Smooth muscle cell (in vitro differentiated cells): Measurements from ENCODE around the gene SYNJ2BP. TPM values are rescaled to one million over a fixed set of nuclear protein-coding genes. Genes with fewer than 3 reads are reported as not detected.
A peak's percentile ranks its signal among the peaks of the same experiment; 100 is the strongest.

Experiments used
- DNase-seq: peaks from one replicate; lab custom pipeline; 2025; ENCODE audit not compliant: unreplicated experiment; lab: John Stamatoyannopoulos, UW
- H2AFZ ChIP-seq: fragments of 200-600 bp; sonication (generic); 2 replicates; pipeline ENCODE4 v1.6.0; 2016; ENCODE audit warnings: antibody characterized with exemption, low read depth, mild to moderate bottlenecking
- H3F3A ChIP-seq: fragments of 200-600 bp; sonication (generic); 2 replicates; pipeline ENCODE4 v1.6.0; 2017; ENCODE audit warnings: antibody characterized with exemption, low read depth
- H3K27ac ChIP-seq: fragments of 200-600 bp; sonication (generic); 2 replicates; pipeline ENCODE4 v1.5.1; 2016; ENCODE audit warnings: low read depth, mild to moderate bottlenecking
- H3K27me3 ChIP-seq: fragments of 200-600 bp; sonication (generic); 2 replicates; pipeline ENCODE4 v1.6.1; 2016; ENCODE audit warnings: low read depth, mild to moderate bottlenecking
- H3K36me3 ChIP-seq: fragments of 200-600 bp; sonication (generic); 2 replicates; pipeline ENCODE4 v1.5.1; 2016; ENCODE audit warnings: low read depth
- H3K4me1 ChIP-seq: fragments of 200-600 bp; sonication (generic); 2 replicates; pipeline ENCODE4 v1.5.1; 2016; ENCODE audit warnings: low read depth
- H3K4me2 ChIP-seq: fragments of 200-600 bp; sonication (generic); 2 replicates; pipeline ENCODE4 v1.6.0; 2016; ENCODE audit warnings: mild to moderate bottlenecking
- H3K4me3 ChIP-seq: fragments of 200-600 bp; sonication (generic); 2 replicates; pipeline ENCODE4 v1.5.1; 2016; ENCODE audit warnings: mild to moderate bottlenecking
- H3K79me2 ChIP-seq: fragments of 200-600 bp; sonication (generic); 2 replicates; pipeline ENCODE4 v1.6.0; 2016; ENCODE audit warnings: low read depth, mild to moderate bottlenecking
- H3K9ac ChIP-seq: fragments of 200-600 bp; sonication (generic); 2 replicates; pipeline ENCODE4 v1.6.0; 2016; ENCODE audit warnings: low read depth
- H3K9me3 ChIP-seq: fragments of 200-600 bp; sonication (generic); replicated peaks from 2 replicates; pipeline ENCODE4 v1.5.1; 2016; ENCODE audit warnings: low read depth
- H4K20me1 ChIP-seq: fragments of 200-600 bp; sonication (generic); 2 replicates; pipeline ENCODE4 v1.6.0; 2016; ENCODE audit warnings: low read depth
- CTCF ChIP-seq: fragments of 200-600 bp; sonication (generic); IDR thresholded peaks from 2 replicates; pipeline ENCODE4 v1.5.1; 2017; ENCODE audit warnings: borderline replicate concordance, mild to moderate bottlenecking, antibody characterized with exemption; ENCODE audit not compliant: insufficient read depth, poor library complexity, severe bottlenecking
- WGBS: methylation state at CpG from one replicate; pipeline ENCODE4 v1.1.7; 2016; ENCODE audit warnings: low lambda C conversion rate; 5-methylcytosine and 5-hydroxymethylcytosine counted together
- polyA plus RNA-seq: library from polyadenylated mRNA; unstranded; fragments of >200 nt; fragmentation: Nextera tagmentation; extraction: Ambion mirVana; gene quantifications from 2 replicates; pipeline ENCODE4 v1.2.1, GENCODE V29; 2016
- total RNA-seq: library from RNA; depleted of rRNA; stranded (reverse); fragments of >200 nt; gene quantifications from 2 replicates; pipeline ENCODE4 v1.2.3, GENCODE V29; 2014

Gene SYNJ2BP
- total RNA-seq, result 14.8 and 18.0 TPM in 2 replicates
- 18.8 and 22.6 TPM in 2 replicates for polyA plus RNA-seq

- H3K36me3 ChIP-seq, result no peaks in the 10 kb centered on the region
These were observed at the start of gene SYNJ2BP for GRCh38 chr14:70416725-70417349. SYNJ2BP (minus strand) TSS chr14:70417090; CDS start chr14:70416963, 127 bp downstream.

GRCh38 chr14:70454731-70455130 lies 37.8 kb upstream of the SYNJ2BP start:
- Histone ChIP-seq H3K4me3 (no peak overlapping the region), H3K27ac (no peak overlapping the region)

More at GRCh38 chr14:70416725-70417349, at the start of gene SYNJ2BP:
- Histone ChIP-seq H3K4me1 (peaks cover 6% of the 10 kb centered on the region), H3K27ac (peak within 1 kb of the TSS; percentile 30), H3K79me2 (peaks cover 24% of the 10 kb centered on the region), H2AFZ (peak within 1 kb of the TSS; percentile 100), H3K27me3 (no peaks in the 10 kb centered on the region), H3K4me2 (peak within 1 kb of the TSS; percentile 96), H3K9me3 (no peaks in the 10 kb centered on the region), H3F3A (no peaks in the 10 kb centered on the region), H3K4me3 (peak within 1 kb of the TSS; percentile 92), H4K20me1 (peaks cover 4% of the 10 kb centered on the region), H3K9ac (peak within 1 kb of the TSS; percentile 78)
- WGBS, result 1% methylated on average over 22 of the region's 22 CpGs
- DNase-seq, result no peak
- no peak for TF ChIP-seq CTCF

GRCh38 chr14:70451874-70452273 lies 35.0 kb upstream of the SYNJ2BP start, which contains the start of gene ADAM21:
ADAM21 (plus strand) TSS chr14:70452174; CDS start chr14:70457500, 5,326 bp downstream.
- H3K9me3 ChIP-seq, result no peaks in the 10 kb centered on the region
- H3K4me2 ChIP-seq, result no peak within 1 kb of the TSS
- H3K27me3 ChIP-seq, result no peaks in the 10 kb centered on the region
- no peaks in the 10 kb centered on the region for H3K4me1 ChIP-seq
- no peak for DNase-seq
- no peaks in the 10 kb centered on the region for H3F3A ChIP-seq
- TF ChIP-seq CTCF, result no peak
- no peak within 1 kb of the TSS for H3K27ac ChIP-seq
- no peak within 1 kb of the TSS for H3K9ac ChIP-seq
- no peaks in the 10 kb centered on the region for H4K20me1 ChIP-seq
- H3K79me2 ChIP-seq, result no peaks in the 10 kb centered on the region
- WGBS, result 92% methylated on average over 1 of the region's 1 CpG
- no peak within 1 kb of the TSS for H3K4me3 ChIP-seq
- H3K36me3 ChIP-seq, result no peaks in the 10 kb centered on the region
- no peak within 1 kb of the TSS for H2AFZ ChIP-seq

More at GRCh38 chr14:70454731-70455130, 37.8 kb upstream of the SYNJ2BP start:
- Histone ChIP-seq H3K4me2 (no peak overlapping the region), H4K20me1 (no peaks in the 10 kb centered on the region), H3K79me2 (no peaks in the 10 kb centered on the region), H2AFZ (no peak overlapping the region), H3K9me3 (no peaks in the 10 kb centered on the region), H3K36me3 (no peaks in the 10 kb centered on the region), H3F3A (no peaks in the 10 kb centered on the region), H3K9ac (no peak overlapping the region), H3K4me1 (no peaks in the 10 kb centered on the region), H3K27me3 (no peaks in the 10 kb centered on the region)
- 93% methylated on average over 1 of the region's 1 CpG for WGBS
- no peak for TF ChIP-seq CTCF
- no peak for DNase-seq
